Measurements from ENCODE around the gene CCDC9B. TPM values are rescaled to one million over a fixed set of nuclear protein-coding genes. Genes with fewer than 3 reads are reported as not detected.
A peak's percentile ranks its signal among the peaks of the same experiment; 100 is the strongest.

CCDC9B gene
- polyA plus RNA-seq, 1 of the 3 experiments (the other 2 are of a cell fraction) = 13.7 TPM

- TF ChIP-seq USF1 (IDR thresholded peaks at IDR 0.05; ENCODE audit: borderline replicate concordance, low read depth) (no peak), CTCF (IDR thresholded peaks at IDR 0.05) (no peak), GABPA (IDR thresholded peaks at IDR 0.05; ENCODE audit: low read depth) (no peak), EZH2phosphoT487 (IDR thresholded peaks at IDR 0.05; ENCODE audit: borderline replicate concordance, low read depth) (no peak), USF2 (IDR thresholded peaks at IDR 0.05; ENCODE audit: borderline replicate concordance, low read depth, low read length) (no peak), TCF12 (IDR thresholded peaks at IDR 0.05) (peak; percentile 73), RAD21 (IDR thresholded peaks at IDR 0.05; ENCODE audit: low read length) (no peak)
These were observed 1.7 kb downstream of the CCDC9B start (continued) for GRCh38 chr15:40338921-40339620.

GRCh38 chr15:40338041-40338657 lies 2.6 kb downstream of the CCDC9B start:
- 0% methylated on average over 3 of the region's 11 CpGs for WGBS (ENCODE audit: low lambda C conversion rate)
- no peaks in the 10 kb centered on the region for H3K9me2 ChIP-seq
- DNase-seq = peak; percentile 95
- H3F3A ChIP-seq (replicated peaks; ENCODE audit: insufficient read depth) = peaks cover 28% of the 10 kb centered on the region
- TF ChIP-seq EZH2phosphoT487 (IDR thresholded peaks at IDR 0.05; ENCODE audit: borderline replicate concordance, low read depth) (no peak), SMC3 (IDR thresholded peaks at IDR 0.05; ENCODE audit: low read depth, low read length) (peak; percentile 49), MEF2A (IDR thresholded peaks at IDR 0.05; ENCODE audit: borderline replicate concordance, low read depth) (no peak), CTCF (IDR thresholded peaks at IDR 0.05) (peak; percentile 89), PBX3 (IDR thresholded peaks at IDR 0.05) (no peak), NFIC (IDR thresholded peaks at IDR 0.05; ENCODE audit: borderline replicate concordance) (no peak), CHD2 (IDR thresholded peaks at IDR 0.05; ENCODE audit: low read length, partially characterized antibody) (peak; percentile 26), MAX (IDR thresholded peaks at IDR 0.05; ENCODE audit: low read depth) (peak; percentile 15; the same call in 1 of the 2 replicates), RAD21 (IDR thresholded peaks at IDR 0.05; ENCODE audit: low read length) (peak; percentile 81)
- peaks cover 53% of the 10 kb centered on the region for H3K79me2 ChIP-seq (ENCODE audit: insufficient read depth)
- ChIA-PET CTCF (interaction anchor here (0.7 to 70.6 kb wide), 28 partner anchors 4 to 448 kb away, joined by 3 to 2194 read pairs (median 4); partner anchors contain the start of genes ANKRD63, CCDC9B, DISP2 and INAFM2), POLR2A (no interaction called here)
- H3K9me3 ChIP-seq = no peaks in the 10 kb centered on the region
- H3K27me3 ChIP-seq (ENCODE audit: insufficient read depth) = no peaks in the 10 kb centered on the region
- H2AFZ ChIP-seq (ENCODE audit: low read depth) = no peak overlapping the region
- H3K4me1 ChIP-seq (ENCODE audit: control insufficient read depth in 1 of 2, insufficient read depth in 2 of 2, low read depth in 1 of 2, low read length in 1 of 2) = peaks cover 56 to 62% of the 10 kb centered on the region in 2 experiments; a peak in 3 of 4 replicates
- no peaks in the 10 kb centered on the region for H4K20me1 ChIP-seq (ENCODE audit: insufficient read depth)
- peak overlapping the region; percentile 51 to 77; a peak in 2 of 4 replicates for H3K4me3 ChIP-seq (ENCODE audit: low read depth in 2 of 2, low read length in 1 of 2)
- peak overlapping the region; percentile 96 to 98; a peak in 3 of 4 replicates for H3K27ac ChIP-seq (ENCODE audit: low read depth in 2 of 2, low read length in 1 of 2)
- peaks cover 19 to 26% of the 10 kb centered on the region in 2 experiments for H3K36me3 ChIP-seq (replicated peaks in 1 of 2; ENCODE audit: control insufficient read depth in 1 of 2, insufficient read depth in 2 of 2, low read length in 1 of 2)
- peak overlapping the region; percentile 94 for H3K4me2 ChIP-seq
- H3K9ac ChIP-seq = peak overlapping the region; percentile 98

Measured in SK-N-SH (cell line).